H9 (cell line): ENCODE data around the gene C12orf50. TPM values are rescaled to one million over a fixed set of nuclear protein-coding genes. Genes with fewer than 3 reads are reported as not detected.

Source experiments
- DNase-seq: peaks from one replicate; pipeline ENCODE4 v3.0.0-alpha.2; 2017
- H2AFZ ChIP-seq: one replicate; pipeline ENCODE4 v1.6.1; 2013; ENCODE audit warnings: mild to moderate bottlenecking, low read length, control low read depth, moderate library complexity
- H2AK5ac ChIP-seq: 2 replicates; pipeline ENCODE4 v1.6.1; 2013; ENCODE audit warnings: low read length, control low read depth, mixed read lengths; ENCODE audit not compliant: insufficient read length
- H2BK120ac ChIP-seq: one replicate; pipeline ENCODE4 v1.6.1; 2013; ENCODE audit warnings: low read depth, mild to moderate bottlenecking, low read length, control low read depth, inconsistent platforms; ENCODE audit not compliant: poor library complexity, severe bottlenecking
- H2BK12ac ChIP-seq: 2 replicates; pipeline ENCODE4 v1.6.1; 2013; ENCODE audit warnings: low read length, control low read depth, mixed read lengths, low read depth; ENCODE audit not compliant: insufficient read length
- H2BK15ac ChIP-seq: 2 replicates; pipeline ENCODE4 v1.6.1; 2013; ENCODE audit warnings: low read depth, low read length, control low read depth
- H2BK20ac ChIP-seq: one replicate; pipeline ENCODE4 v1.6.1; 2013; ENCODE audit warnings: low read depth, mild to moderate bottlenecking, low read length, control low read depth, inconsistent platforms; ENCODE audit not compliant: poor library complexity, severe bottlenecking
- H2BK5ac ChIP-seq: 2 replicates; pipeline ENCODE4 v1.6.1; 2013; ENCODE audit warnings: low read length, control low read depth, mixed read lengths; ENCODE audit not compliant: insufficient read length
- H3K14ac ChIP-seq: 2 replicates; pipeline ENCODE4 v1.6.1; 2013; ENCODE audit warnings: low read length, control low read depth; ENCODE audit not compliant: insufficient read depth
- H3K18ac ChIP-seq: 2 replicates; pipeline ENCODE4 v1.6.1; 2013; ENCODE audit warnings: low read depth, mild to moderate bottlenecking, mixed read lengths, low read length, control low read depth; ENCODE audit not compliant: insufficient read length
- H3K23ac ChIP-seq: 2 replicates; pipeline ENCODE4 v1.6.1; 2013; ENCODE audit warnings: low read length, control low read depth, mixed read lengths, low read depth; ENCODE audit not compliant: insufficient read length
- H3K23me2 ChIP-seq: 2 replicates; pipeline ENCODE4 v1.6.1; 2013; ENCODE audit warnings: low read depth, mild to moderate bottlenecking, mixed read lengths, low read length, control low read depth; ENCODE audit not compliant: insufficient read length, poor library complexity, severe bottlenecking
- H3K27ac ChIP-seq: 2 replicates; pipeline ENCODE4 v1.5.1; 2013; ENCODE audit warnings: low read length, control low read depth, mixed read lengths, low read depth; ENCODE audit not compliant: insufficient read length
- H3K27me3 ChIP-seq: 2 replicates; pipeline ENCODE4 v1.6.1; 2013; ENCODE audit warnings: low read length, control low read depth, inconsistent platforms; ENCODE audit not compliant: insufficient read depth
- H3K4ac ChIP-seq: 2 replicates; pipeline ENCODE4 v1.6.1; 2013; ENCODE audit warnings: low read depth, mild to moderate bottlenecking, control low read depth, inconsistent platforms, low read length, moderate library complexity
- H3K4me1 ChIP-seq: 2 replicates; pipeline ENCODE4 v1.6.1; 2013; ENCODE audit warnings: low read length, control low read depth, inconsistent platforms; ENCODE audit not compliant: insufficient read depth
- H3K4me2 ChIP-seq: 2 replicates; pipeline ENCODE4 v1.6.1; 2013; ENCODE audit warnings: low read length, control low read depth, mixed read lengths; ENCODE audit not compliant: insufficient read length, insufficient read depth
- H3K56ac ChIP-seq: 2 replicates; pipeline ENCODE4 v1.6.1; 2013; ENCODE audit warnings: low read depth, mild to moderate bottlenecking, mixed read lengths, low read length, control low read depth; ENCODE audit not compliant: insufficient read length
- H3K79me1 ChIP-seq: 2 replicates; pipeline ENCODE4 v1.6.1; 2013; ENCODE audit warnings: low read depth, mild to moderate bottlenecking, moderate library complexity, low read length, control low read depth, inconsistent platforms; ENCODE audit not compliant: insufficient read depth, poor library complexity, severe bottlenecking
- H3K79me2 ChIP-seq: 2 replicates; pipeline ENCODE4 v1.6.1; 2013; ENCODE audit warnings: low read length, control low read depth, inconsistent platforms; ENCODE audit not compliant: insufficient read depth
- H3K9ac ChIP-seq: 2 replicates; pipeline ENCODE4 v1.6.1; 2013; ENCODE audit warnings: low read length, control low read depth, mixed read lengths; ENCODE audit not compliant: insufficient read length; ENCODE audit errors: extremely low read depth
- H3K9me3 ChIP-seq: one replicate; pipeline ENCODE4 v1.6.1; 2013; ENCODE audit warnings: low read depth, low read length, inconsistent platforms; ENCODE audit not compliant: control insufficient read depth
- H3T11ph ChIP-seq: one replicate; pipeline ENCODE4 v1.6.1; 2013; ENCODE audit warnings: mild to moderate bottlenecking, low read length, control low read depth, inconsistent platforms
- H4K20me1 ChIP-seq: one replicate; pipeline ENCODE4 v1.6.1; 2013; ENCODE audit not compliant: control insufficient read depth, insufficient read length, insufficient read depth
- H4K5ac ChIP-seq: 2 replicates; pipeline ENCODE4 v1.6.1; 2013; ENCODE audit warnings: low read depth, mild to moderate bottlenecking, mixed read lengths, low read length, control low read depth; ENCODE audit not compliant: insufficient read length
- H4K8ac ChIP-seq: replicated peaks from 2 replicates; pipeline ENCODE4 v1.6.1; 2013; ENCODE audit warnings: low read length, control low read depth, mixed read lengths, low read depth; ENCODE audit not compliant: insufficient read length
- H4K91ac ChIP-seq: 2 replicates; pipeline ENCODE4 v1.6.1; 2013; ENCODE audit warnings: low read depth, mild to moderate bottlenecking, moderate library complexity, mixed read lengths, low read length, control low read depth; ENCODE audit not compliant: insufficient read length
- H3K27ac Mint-ChIP-seq, 3 experiments: 2 replicates in 2 of 3; 3 replicates in 1 of 3; pipeline ENCODE4 v1.8.0; 2020 to 2021; ENCODE audit warnings: mixed read lengths in 3 of 3, mild to moderate bottlenecking in 1 of 3, moderate library complexity in 1 of 3
- H3K27me3 Mint-ChIP-seq: 2 replicates; pipeline ENCODE4 v1.8.0; 2021; ENCODE audit warnings: low read depth, mild to moderate bottlenecking, moderate library complexity, mixed read lengths
- H3K36me3 Mint-ChIP-seq, 3 experiments: 2 replicates in 2 of 3; 3 replicates in 1 of 3; pipeline ENCODE4 v1.8.0; 2020 to 2021; ENCODE audit warnings: low read depth in 3 of 3, mixed read lengths in 3 of 3; ENCODE audit not compliant: insufficient read depth in 1 of 3
- H3K4me1 Mint-ChIP-seq, 2 experiments: 2 replicates each; pipeline ENCODE4 v1.8.0; 2020; ENCODE audit warnings: mixed read lengths in 2 of 2
- H3K4me3 Mint-ChIP-seq, 2 experiments: 2 replicates in 1 of 2; 3 replicates in 1 of 2; pipeline ENCODE4 v1.8.0; 2020 to 2021; ENCODE audit warnings: mild to moderate bottlenecking in 2 of 2, mixed read lengths in 2 of 2, moderate library complexity in 1 of 2
- H3K9me3 Mint-ChIP-seq, 2 experiments: 2 replicates in 1 of 2; 3 replicates in 1 of 2; pipeline ENCODE4 v1.8.0; 2020; ENCODE audit warnings: mild to moderate bottlenecking in 2 of 2, mixed read lengths in 2 of 2, moderate library complexity in 1 of 2
- CTCF ChIP-seq: fragments of 200-600 bp; sonication (generic); conservative IDR thresholded peaks from 3 replicates; pipeline ENCODE4 v1.8.0; 2021; ENCODE audit warnings: antibody characterized with exemption, mild to moderate bottlenecking
- WGBS: extraction: QIAGEN DNeasy Blood & Tissue Kit; methylation state at CpG from one replicate; pipeline ENCODE4 v1.1.7; 2013; ENCODE audit warnings: missing lambda C conversion rate, low lambda C conversion rate, mixed read lengths; ENCODE audit not compliant: insufficient read length; ENCODE audit errors: extremely low coverage; 5-methylcytosine and 5-hydroxymethylcytosine counted together
- total RNA-seq: library from RNA; stranded (reverse); gene quantifications from 2 replicates; pipeline ENCODE4 v1.2.1, GENCODE V29; 2021

Gene C12orf50
- total RNA-seq, 1 experiment from 2014 or later, result 0.17 TPM

GRCh38 chr12:87943023-87943422 is 86.2 kb downstream of the C12orf50 start:
- WGBS, result no CpG with 5 or more reads among the region's 1 CpG
- no peaks in the 10 kb centered on the region; a peak in 1 of 5 replicates for H3K9me3 Mint-ChIP-seq
- H3K9ac ChIP-seq, result no peak overlapping the region
- H3K4ac ChIP-seq, result no peak overlapping the region
- H3K23me2 ChIP-seq, result no peaks in the 10 kb centered on the region
- no peak overlapping the region for H3T11ph ChIP-seq
- TF ChIP-seq CTCF, result no peak
- H3K9me3 ChIP-seq, result no peaks in the 10 kb centered on the region
- H4K91ac ChIP-seq, result no peak overlapping the region
- no peak overlapping the region for H3K4me3 Mint-ChIP-seq
- no peak overlapping the region for H2AK5ac ChIP-seq
- H3K14ac ChIP-seq, result no peak overlapping the region
- H3K56ac ChIP-seq, result no peak overlapping the region
- no peaks in the 10 kb centered on the region for H3K79me1 ChIP-seq
- H2BK15ac ChIP-seq, result no peak overlapping the region
- H3K4me1 Mint-ChIP-seq, result 0 out of 4 replicates have a peak, but pooled peaks cover 2 to 7% of the 10 kb centered on the region in 2 experiments
- no peak overlapping the region for H3K27ac ChIP-seq
- no peaks in the 10 kb centered on the region; a peak in 1 of 7 replicates for H3K36me3 Mint-ChIP-seq
- DNase-seq, result no peak
- peaks cover 33% of the 10 kb centered on the region for H3K27me3 Mint-ChIP-seq
- H3K27ac Mint-ChIP-seq, result no peak overlapping the region
- no peak overlapping the region for H2BK20ac ChIP-seq
- H3K4me1 ChIP-seq, result no peaks in the 10 kb centered on the region
- H3K18ac ChIP-seq, result no peak overlapping the region
- H3K23ac ChIP-seq, result no peak overlapping the region
- no peak overlapping the region for H2BK120ac ChIP-seq
- no peak overlapping the region for H2BK5ac ChIP-seq
- no peak overlapping the region for H4K5ac ChIP-seq
- H4K8ac ChIP-seq, result no peak overlapping the region
- H3K27me3 ChIP-seq, result no peaks in the 10 kb centered on the region
- H2AFZ ChIP-seq, result no peak overlapping the region
- H4K20me1 ChIP-seq, result no peaks in the 10 kb centered on the region
- no peak overlapping the region for H3K4me2 ChIP-seq
- H3K79me2 ChIP-seq, result no peaks in the 10 kb centered on the region
- no peak overlapping the region for H2BK12ac ChIP-seq
